Activated CD4-positive, CD25-positive, alpha-beta regulatory T cell treated with anti-CD3 and anti-CD28 coated beads, Interleukin-2, amount 50 U/mL, for 72 hours (primary cell): ENCODE results near the gene NR2F6.
"Not testable (repeated sequence)": the region's sequence is repeated elsewhere in the genome, so short reads cannot be mapped to it uniquely, and the experiment has no call there.

Source experiments
- DNase-seq: peaks from one replicate; pipeline ENCODE4 v3.0.0; 2021

Gene NR2F6

GRCh38 chr19:17209126-17210036, 36.3 kb downstream of the NR2F6 start:
- peak; percentile 44 for DNase-seq

GRCh38 chr19:17206736-17207581, 38.8 kb downstream of the NR2F6 start:
- DNase-seq = no peak

- peak; percentile 47 for DNase-seq
Measured at GRCh38 chr19:17205237-17206140, 40.2 kb downstream of the NR2F6 start.

GRCh38 chr19:17202713-17203112, 43.0 kb downstream of the NR2F6 start:
- DNase-seq = no peak

- DNase-seq = no peak
Measured at GRCh38 chr19:17202249-17202648, 43.5 kb downstream of the NR2F6 start.

GRCh38 chr19:17200408-17201079, 45.2 kb downstream of the NR2F6 start:
- DNase-seq = no peak

GRCh38 chr19:17197666-17198065, 48.1 kb downstream of the NR2F6 start:
- no peak for DNase-seq

GRCh38 chr19:17196610-17197009, 49.1 kb downstream of the NR2F6 start:
- DNase-seq = no peak

GRCh38 chr19:17195106-17195505, 50.6 kb downstream of the NR2F6 start:
- no peak for DNase-seq

GRCh38 chr19:17194608-17195007, 51.1 kb downstream of the NR2F6 start:
- DNase-seq = no peak

- DNase-seq = no peak
Measured at GRCh38 chr19:17192751-17193150, 53.0 kb downstream of the NR2F6 start.

GRCh38 chr19:17191736-17192135, 54.0 kb downstream of the NR2F6 start:
- DNase-seq = not testable (repeated sequence)

GRCh38 chr19:17185590-17185989, 60.1 kb downstream of the NR2F6 start:
- DNase-seq = no peak

GRCh38 chr19:17184371-17184841, 61.3 kb downstream of the NR2F6 start:
- no peak for DNase-seq

GRCh38 chr19:17183858-17184321, 61.8 kb downstream of the NR2F6 start:
- no peak for DNase-seq

- no peak for DNase-seq
Measured at GRCh38 chr19:17183271-17183761, 62.4 kb downstream of the NR2F6 start.
